Mammary epithelial cell (primary cell): ENCODE data around the gene MTHFSD.

ENCODE experiments used
- CTCF ChIP-seq, 2 donors: IDR thresholded peaks in 1 of 2; conservative IDR thresholded peaks in 1 of 2; 2 replicates each; pipeline ENCODE4 v1.5.1; 2011 to 2012; ENCODE audit warnings: inconsistent platforms in 2 of 2, low read length in 2 of 2, mild to moderate bottlenecking in 2 of 2, control low read depth in 1 of 2, low read depth in 1 of 2; ENCODE audit not compliant: insufficient read depth in 1 of 2; ENCODE audit errors: extremely low read depth in 1 of 2
- EZH2 ChIP-seq: IDR thresholded peaks from 2 replicates; pipeline ENCODE4 v1.6.1; 2012; ENCODE audit warnings: low read length, inconsistent platforms, borderline replicate concordance

GRCh38 chr16:86527366-86527765 lies 27.7 kb downstream of the MTHFSD start:
- no peak for TF ChIP-seq CTCF (conservative IDR thresholded peaks at IDR 0.05 in 1 of 2, IDR thresholded peaks at IDR 0.05 in 1 of 2; ENCODE audit: extremely low read depth in 1 of 2, insufficient read depth in 1 of 2, low read depth in 1 of 2, low read length in 2 of 2)
- TF ChIP-seq EZH2 = no peak
